GM13976 (cell line): ENCODE results near the gene AP5Z1.

Source experiments
- DNase-seq: peaks from one replicate; pipeline ENCODE4 v3.0.0; 2012; ENCODE audit warnings: low spot score
- CTCF ChIP-seq: IDR thresholded peaks from 2 replicates; pipeline ENCODE4 v1.5.1; 2012; ENCODE audit warnings: borderline replicate concordance, mild to moderate bottlenecking; ENCODE audit not compliant: insufficient read depth; ENCODE audit errors: extremely low read depth, missing control alignments, control extremely low read depth
- in situ Hi-C: fragments of 300-500 bp; cut with MboI; formaldehyde crosslinking; loops from one replicate; pipeline ENCODE4 v1.12.0; 2022; ENCODE audit warnings: low sequenced_read_pairs, mixed read lengths, inconsistent platforms; ENCODE audit not compliant: unreplicated experiment

AP5Z1 gene

GRCh38 chr7:4808026-4808425 is 32.6 kb downstream of the AP5Z1 start:
- TF ChIP-seq CTCF, result no peak
- in situ Hi-C loops, result no loop called here
- no peak for DNase-seq

- TF ChIP-seq CTCF, result no peak
- in situ Hi-C loops, result no loop called here
- DNase-seq, result no peak
Observed at GRCh38 chr7:4808565-4808964, 33.1 kb downstream of the AP5Z1 start.

GRCh38 chr7:4809091-4809591 is 33.7 kb downstream of the AP5Z1 start:
- in situ Hi-C loops, result no loop called here

GRCh38 chr7:4809666-4810065 is 34.2 kb downstream of the AP5Z1 start:
- in situ Hi-C loops, result no loop called here
- DNase-seq, result no peak
- TF ChIP-seq CTCF, result no peak

More at GRCh38 chr7:4809091-4809591, 33.7 kb downstream of the AP5Z1 start:
- no peak for TF ChIP-seq CTCF
- no peak for DNase-seq

- in situ Hi-C loops, result no loop called here
- DNase-seq, result no peak
- no peak for TF ChIP-seq CTCF
Observed at GRCh38 chr7:4814433-4814832, 39.0 kb downstream of the AP5Z1 start.

- DNase-seq, result no peak
- in situ Hi-C loops, result no loop called here
Observed at GRCh38 chr7:4815121-4815520, 39.7 kb downstream of the AP5Z1 start.

More at GRCh38 chr7:4815121-4815520, 39.7 kb downstream of the AP5Z1 start:
- no peak for TF ChIP-seq CTCF
